Upper lobe of right lung (tissue), 1 donor: Measurements from ENCODE around the gene ZBTB7C. TPM values are rescaled to one million over a fixed set of nuclear protein-coding genes. Genes with fewer than 3 reads are reported as not detected.

Experiments
- ATAC-seq: fragments of 200-7000 bp; cut with Tn5 transposase; one replicate; pipeline ENCODE4 v1.9.1; 2020; ENCODE audit warnings: mild to moderate bottlenecking, moderate library complexity
- DNase-seq: peaks from one replicate; pipeline ENCODE4 v3.0.0-alpha.2; 2020
- H3K27ac ChIP-seq: fragments of 200-600 bp; one replicate; pipeline ENCODE4 v1.8.0; 2022
- H3K27me3 ChIP-seq: fragments of 200-600 bp; one replicate; pipeline ENCODE4 v1.8.0; 2022; ENCODE audit warnings: mild to moderate bottlenecking
- H3K36me3 ChIP-seq: fragments of 200-600 bp; one replicate; pipeline ENCODE4 v1.8.0; 2022
- H3K4me1 ChIP-seq: fragments of 200-600 bp; one replicate; pipeline ENCODE4 v1.8.0; 2022
- H3K4me3 ChIP-seq: fragments of 200-600 bp; one replicate; pipeline ENCODE4 v1.8.0; 2022; ENCODE audit warnings: mild to moderate bottlenecking
- H3K9me3 ChIP-seq: fragments of 200-600 bp; one replicate; pipeline ENCODE4 v1.8.0; 2022
- CTCF ChIP-seq: fragments of 200-600 bp; IDR thresholded peaks from one replicate; pipeline ENCODE4 v1.8.0; 2022; ENCODE audit warnings: antibody characterized with exemption
- intact Hi-C: fragments of 100-400 bp; cut with DNase I; formaldehyde crosslinking; loops from one replicate; pipeline ENCODE4 v1.11.0; 2022
- total RNA-seq: library from RNA; stranded (reverse); fragmentation: NEBNext Ultra II Directional; extraction: Animal tissue kit (Norgen Biotek cat#: 25700); gene quantifications from one replicate; pipeline ENCODE4 v1.2.1, GENCODE V29; 2021
- donor health status: DM: no; HTN: yes; CAD: no; lungs with severe emphysema.

ZBTB7C gene
- total RNA-seq, 1 donor from 2014 or later, result 17.7 TPM

GRCh38 chr18:48030616-48031480 is 378.3 kb downstream of the ZBTB7C start:
- TF ChIP-seq CTCF, result peak; percentile 74
- peaks cover 21% of the 10 kb centered on the region for H3K4me1 ChIP-seq
- peak; percentile 50 for DNase-seq
- ATAC-seq, result peak; percentile 79
- no peaks in the 10 kb centered on the region for H3K27me3 ChIP-seq
- no peak overlapping the region for H3K4me3 ChIP-seq
- H3K36me3 ChIP-seq, result no peaks in the 10 kb centered on the region
- no peaks in the 10 kb centered on the region for H3K9me3 ChIP-seq
- intact Hi-C loops, result loop anchor here (5.0 kb wide), 1 partner anchor 416 kb away; no protein-coding TSS in a partner anchor
- H3K27ac ChIP-seq, result no peak overlapping the region

GRCh38 chr18:48029296-48029986 is 379.7 kb downstream of the ZBTB7C start:
- intact Hi-C loops, result loop anchor here (10.0 kb wide), 1 partner anchor 255 kb away; no protein-coding TSS in a partner anchor
- H3K27ac ChIP-seq, result no peak overlapping the region
- TF ChIP-seq CTCF, result no peak

GRCh38 chr18:48028696-48029095 is 380.5 kb downstream of the ZBTB7C start:
- peak; percentile 62 for DNase-seq
- no peak for TF ChIP-seq CTCF
- Histone ChIP-seq H3K4me3 (no peak overlapping the region), H3K9me3 (no peaks in the 10 kb centered on the region), H3K27me3 (no peaks in the 10 kb centered on the region), H3K27ac (no peak overlapping the region), H3K4me1 (peaks cover 21% of the 10 kb centered on the region), H3K36me3 (no peaks in the 10 kb centered on the region)
- ATAC-seq, result peak; percentile 4
- intact Hi-C loops, result loop anchor here (10.0 kb wide), 1 partner anchor 254 kb away; no protein-coding TSS in a partner anchor

More at GRCh38 chr18:48029296-48029986, 379.7 kb downstream of the ZBTB7C start:
- no peak for ATAC-seq
- no peaks in the 10 kb centered on the region for H3K27me3 ChIP-seq
- DNase-seq, result peak; percentile 58
- no peaks in the 10 kb centered on the region for H3K9me3 ChIP-seq
- no peak overlapping the region for H3K4me3 ChIP-seq
- peaks cover 21% of the 10 kb centered on the region for H3K4me1 ChIP-seq
- no peaks in the 10 kb centered on the region for H3K36me3 ChIP-seq

GRCh38 chr18:48028081-48028480 is 381.1 kb downstream of the ZBTB7C start:
- intact Hi-C loops, result loop anchor here (10.0 kb wide), 1 partner anchor 253 kb away; no protein-coding TSS in a partner anchor
- no peak overlapping the region for H3K4me3 ChIP-seq
- H3K27me3 ChIP-seq, result no peaks in the 10 kb centered on the region
- H3K4me1 ChIP-seq, result peaks cover 21% of the 10 kb centered on the region
- H3K36me3 ChIP-seq, result no peaks in the 10 kb centered on the region
- H3K27ac ChIP-seq, result peak overlapping the region; percentile 14
- no peaks in the 10 kb centered on the region for H3K9me3 ChIP-seq
- DNase-seq, result peak; percentile 47
- no peak for ATAC-seq
- no peak for TF ChIP-seq CTCF

- Histone ChIP-seq H3K27me3 (no peaks in the 10 kb centered on the region), H3K27ac (peak overlapping the region; percentile 14), H3K36me3 (no peaks in the 10 kb centered on the region), H3K9me3 (no peaks in the 10 kb centered on the region), H3K4me1 (peaks cover 25% of the 10 kb centered on the region), H3K4me3 (no peak overlapping the region)
- DNase-seq, result peak; percentile 67
- intact Hi-C loops, result loop anchor here (10.0 kb wide), 1 partner anchor 253 kb away; no protein-coding TSS in a partner anchor
- TF ChIP-seq CTCF, result no peak
- ATAC-seq, result peak; percentile 11
These were observed 381.7 kb downstream of the ZBTB7C start for GRCh38 chr18:48027401-48027963.
